C4-2B (cell line): ENCODE data around the gene TNIP1.

Source experiments
- CTCF ChIP-seq: fragments of 450-650 bp; conservative IDR thresholded peaks from 2 replicates; pipeline ENCODE4 v1.5.1; 2017; ENCODE audit warnings: mild to moderate bottlenecking
- ZFX ChIP-seq: fragments of 450-650 bp; IDR thresholded peaks from 2 replicates; pipeline ENCODE4 v1.6.1; 2017

GRCh38 chr5:151038801-151039238 lies 42.0 kb downstream of the TNIP1 start:
- TF ChIP-seq CTCF, result no peak
- no peak for TF ChIP-seq ZFX
